GM10266 (cell line): ENCODE measurements around the gene ANKRD11.

Source experiments
- DNase-seq: peaks from one replicate; pipeline ENCODE4 v3.0.0; 2012; ENCODE audit errors: extremely low spot score
- TF ChIP-seq, protein P1 (sequence below): IDR thresholded peaks from 2 replicates; pipeline ENCODE4 v1.5.1; 2012; ENCODE audit warnings: mild to moderate bottlenecking, low read depth; ENCODE audit not compliant: control insufficient read depth, insufficient read depth; ENCODE audit errors: missing control alignments

The ANKRD11 gene

DNA sequence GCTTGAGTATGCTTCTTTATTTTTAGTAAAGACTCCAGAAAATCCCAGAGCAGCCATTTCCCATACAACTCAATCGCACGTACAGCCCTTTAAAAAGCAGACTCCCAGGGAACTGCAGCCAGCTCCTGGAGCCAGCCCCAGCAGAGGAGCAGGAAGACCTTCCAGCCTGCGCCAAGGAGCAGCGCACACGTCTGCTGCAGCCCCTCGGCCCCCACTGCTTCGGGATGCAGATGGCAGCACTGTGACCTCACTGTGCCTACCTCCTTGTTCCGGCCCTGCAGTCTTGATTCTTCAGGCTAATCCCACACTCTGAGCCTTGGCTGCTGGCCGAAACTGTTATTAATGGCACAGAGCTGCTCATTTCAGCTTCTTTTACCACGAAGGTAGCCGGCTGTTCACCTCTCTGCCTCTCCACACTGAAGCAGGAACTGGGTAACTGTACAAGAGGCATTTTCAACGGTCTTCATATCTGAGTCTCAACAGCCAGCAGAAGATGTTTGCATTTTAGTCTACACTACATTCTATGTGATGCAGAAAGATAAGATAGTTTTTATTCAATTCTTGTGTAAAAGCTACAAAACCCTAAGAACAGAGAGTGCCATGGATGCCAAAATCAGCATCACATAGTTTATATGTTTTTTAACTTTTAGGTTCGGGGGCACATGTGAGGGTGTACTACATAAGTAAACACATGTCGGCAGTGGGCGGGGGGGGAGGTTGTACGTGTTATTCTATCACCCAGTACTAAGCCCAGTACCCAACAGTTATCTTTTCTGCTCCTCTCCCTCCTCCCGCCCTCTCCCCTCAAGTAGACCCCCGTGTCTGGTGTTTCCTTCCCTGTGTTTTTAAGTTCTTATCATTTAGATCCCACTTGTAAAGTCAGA lies 130.9 kb downstream of the ANKRD11 start:
- no peak for DNase-seq

DNA sequence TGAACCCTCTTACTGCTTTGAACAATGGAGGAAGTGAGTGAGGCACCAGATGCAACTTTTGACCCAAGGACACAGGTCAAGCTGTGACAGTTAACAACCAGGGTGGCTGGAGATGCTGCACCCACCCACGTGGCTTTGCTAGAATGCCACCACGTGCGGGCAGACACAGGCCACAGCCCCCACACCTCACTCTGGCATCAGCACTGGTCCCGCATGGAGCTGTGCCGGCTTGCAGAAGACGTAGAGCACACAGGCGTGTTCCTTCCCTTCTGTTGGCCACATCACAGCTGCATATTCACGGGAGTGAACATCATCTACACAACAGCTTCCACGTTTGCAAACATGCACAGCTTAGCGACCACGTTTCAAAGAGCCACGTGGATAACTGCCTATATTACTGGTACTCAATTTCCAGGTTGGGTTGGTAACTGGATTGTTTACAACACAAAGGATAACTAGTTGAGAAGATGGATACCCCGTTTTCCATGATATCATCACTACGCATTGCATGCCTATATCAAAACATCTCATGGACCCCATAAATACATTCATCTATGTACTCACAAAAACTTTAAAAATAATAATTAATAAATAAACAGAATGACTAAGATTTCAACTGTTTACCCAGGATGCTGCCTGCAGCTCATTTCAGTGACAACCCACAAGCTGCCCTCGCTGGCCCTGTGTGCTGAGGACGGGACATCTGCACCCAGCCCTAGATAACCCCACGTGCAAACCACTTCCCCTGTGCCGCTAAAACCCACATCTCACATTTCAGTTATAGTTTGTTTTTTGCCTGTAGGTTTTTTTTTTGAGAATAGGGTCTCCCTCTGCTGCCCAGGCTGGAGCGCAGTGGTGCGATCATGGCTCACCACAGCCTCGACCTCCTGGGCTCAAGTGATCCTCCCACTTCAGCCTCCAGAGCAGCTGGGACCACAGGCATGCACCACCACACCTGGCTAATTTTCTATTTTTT lies 132.0 kb downstream of the ANKRD11 start:
- TF ChIP-seq, protein P1, sequence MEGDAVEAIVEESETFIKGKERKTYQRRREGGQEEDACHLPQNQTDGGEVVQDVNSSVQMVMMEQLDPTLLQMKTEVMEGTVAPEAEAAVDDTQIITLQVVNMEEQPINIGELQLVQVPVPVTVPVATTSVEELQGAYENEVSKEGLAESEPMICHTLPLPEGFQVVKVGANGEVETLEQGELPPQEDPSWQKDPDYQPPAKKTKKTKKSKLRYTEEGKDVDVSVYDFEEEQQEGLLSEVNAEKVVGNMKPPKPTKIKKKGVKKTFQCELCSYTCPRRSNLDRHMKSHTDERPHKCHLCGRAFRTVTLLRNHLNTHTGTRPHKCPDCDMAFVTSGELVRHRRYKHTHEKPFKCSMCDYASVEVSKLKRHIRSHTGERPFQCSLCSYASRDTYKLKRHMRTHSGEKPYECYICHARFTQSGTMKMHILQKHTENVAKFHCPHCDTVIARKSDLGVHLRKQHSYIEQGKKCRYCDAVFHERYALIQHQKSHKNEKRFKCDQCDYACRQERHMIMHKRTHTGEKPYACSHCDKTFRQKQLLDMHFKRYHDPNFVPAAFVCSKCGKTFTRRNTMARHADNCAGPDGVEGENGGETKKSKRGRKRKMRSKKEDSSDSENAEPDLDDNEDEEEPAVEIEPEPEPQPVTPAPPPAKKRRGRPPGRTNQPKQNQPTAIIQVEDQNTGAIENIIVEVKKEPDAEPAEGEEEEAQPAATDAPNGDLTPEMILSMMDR: no peak
- no peak for DNase-seq

More for the DNA sequence above, 130.9 kb downstream of the ANKRD11 start:
- TF ChIP-seq, protein P1: no peak

DNA sequence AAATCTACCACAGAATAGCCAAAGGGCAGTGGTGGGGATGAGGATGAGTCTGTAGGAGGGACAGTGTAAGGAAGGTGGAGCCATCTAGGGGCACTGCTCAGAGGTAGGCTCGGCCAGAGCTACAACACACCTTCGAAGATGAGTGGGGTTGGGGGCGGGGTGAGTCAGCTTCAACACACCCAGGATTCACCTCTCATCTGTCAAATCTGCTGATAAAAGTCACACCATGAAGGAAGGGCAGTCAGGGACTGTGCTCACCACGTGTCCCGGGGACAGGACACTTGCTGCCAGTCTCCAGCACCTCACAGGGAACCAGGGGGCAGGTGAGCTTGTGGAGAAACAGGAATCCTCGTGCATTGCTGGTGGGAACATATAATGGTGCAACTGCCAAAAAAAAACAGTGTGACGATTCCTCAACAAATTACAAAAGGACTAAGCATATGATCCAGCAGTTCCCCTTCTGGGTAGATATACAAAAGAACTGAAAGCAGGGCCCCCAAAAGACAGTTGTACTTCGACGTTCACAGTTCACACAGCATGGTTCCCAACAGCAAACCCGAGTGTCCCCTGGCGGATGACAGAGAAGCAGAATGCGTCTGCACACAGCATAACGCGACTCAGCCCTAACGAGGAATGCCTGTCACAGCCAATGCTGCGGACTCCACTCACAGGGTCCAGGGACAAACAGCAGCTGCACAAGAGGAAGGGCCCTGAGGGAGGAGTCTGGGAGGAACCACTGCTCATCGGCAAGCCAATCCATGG lies 133.1 kb downstream of the ANKRD11 start:
- TF ChIP-seq, protein P1: peak; percentile 7
- DNase-seq: no peak

DNA sequence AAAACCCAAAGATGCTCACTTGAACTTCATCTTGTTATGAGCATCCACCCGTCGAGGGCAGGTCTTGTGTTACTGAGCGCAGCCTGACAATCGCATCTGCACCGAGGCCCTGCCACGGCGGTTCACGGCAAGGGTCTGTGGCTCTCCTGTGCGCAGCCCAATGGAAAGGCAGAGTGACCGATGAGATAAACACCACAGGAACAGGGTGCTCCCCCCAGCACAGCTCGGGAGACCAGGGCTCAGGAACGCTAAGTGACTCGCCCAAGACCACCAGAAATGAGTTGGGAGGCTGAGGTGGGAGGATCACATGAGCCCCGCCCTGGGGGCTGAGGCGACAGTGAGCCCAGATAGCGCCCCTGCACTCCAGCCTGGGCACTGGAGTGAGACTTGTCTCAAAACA lies 134.7 kb downstream of the ANKRD11 start:
- no peak for DNase-seq
- TF ChIP-seq, protein P1: no peak

DNA sequence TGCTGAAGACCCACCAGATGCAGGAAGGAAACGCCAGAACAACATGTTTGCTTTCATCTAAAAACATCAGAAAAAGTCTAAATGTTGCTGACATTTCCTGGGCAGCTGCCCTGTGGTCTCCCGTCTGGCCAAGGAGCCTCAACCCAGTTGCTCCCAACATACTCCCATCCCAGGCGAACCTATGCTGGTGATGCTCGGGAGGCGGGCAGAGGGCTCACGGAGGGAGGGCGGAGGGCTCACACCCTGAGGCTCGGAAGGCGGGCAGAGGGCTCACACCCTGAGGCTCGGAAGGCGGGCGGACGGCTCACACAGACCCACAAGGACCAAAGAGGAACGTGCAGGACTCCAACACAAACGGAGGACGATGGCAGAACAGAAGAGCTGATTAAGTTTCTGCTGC lies 135.4 kb downstream of the ANKRD11 start:
- TF ChIP-seq, protein P1: no peak

DNA sequence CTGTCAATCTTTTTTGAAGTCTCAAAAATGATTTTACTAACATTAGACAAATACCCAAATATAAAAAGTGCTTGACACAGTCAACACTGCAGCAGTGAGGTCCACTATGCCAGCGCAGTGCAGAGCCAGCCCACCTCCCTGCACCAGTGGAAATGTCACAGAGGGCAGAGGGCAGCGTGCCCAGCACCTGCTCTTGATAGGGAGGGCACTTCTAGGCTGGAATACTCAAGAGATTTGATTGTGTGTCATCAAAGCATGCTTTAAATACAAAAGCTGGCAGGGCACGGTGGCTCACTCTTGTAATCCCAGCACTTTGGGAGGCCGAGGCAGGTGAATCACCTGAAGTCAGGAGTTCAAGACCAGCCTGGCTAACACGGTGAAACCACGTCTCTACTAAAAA lies 136.0 kb downstream of the ANKRD11 start:
- TF ChIP-seq, protein P1: no peak
- DNase-seq: no peak

More for the DNA sequence above, 135.4 kb downstream of the ANKRD11 start:
- no peak for DNase-seq
